GM12878 (cell line): Measurements from ENCODE around the gene PAQR5. TPM values are rescaled to one million over a fixed set of nuclear protein-coding genes. Genes with fewer than 3 reads are reported as not detected.

ENCODE experiments used
- ATAC-seq: fragments of 200-7000 bp; cut with Tn5 transposase; 3 replicates; pipeline ENCODE4 v1.9.1; 2020; ENCODE audit warnings: mild to moderate bottlenecking, moderate library complexity
- BruUV-seq: library from RNA; stranded (reverse); fragments of 400-500 nt; replicated peaks from 2 replicates; lab custom pipeline; 2021; lab: Mats Ljungman, UMichigan
- CTCF ChIA-PET: fragments of 300-600 bp; sonication (Branson Sonifier 250); formaldehyde crosslinking; extraction: SDS; loops from one replicate; lab custom pipeline; 2021; ENCODE audit warnings: inconsistent platforms; lab: Yijun Ruan, JAX
- POLR2A ChIA-PET: fragments of 350-600 bp; formaldehyde crosslinking; extraction: SDS; loops from one replicate; lab custom pipeline; 2021; ENCODE audit warnings: inconsistent platforms; lab: Charles Lee
- RAD21 ChIA-PET: fragments of 300-600 bp; sonication (Branson Sonifier 250); formaldehyde crosslinking; loops from one replicate; lab custom pipeline; 2023; ENCODE audit warnings: antibody characterized with exemption; ENCODE audit not compliant: unreplicated experiment; lab: Charles Lee
- SMC1A ChIA-PET: fragments of 300-600 bp; sonication (Branson Sonifier 250); formaldehyde crosslinking; loops from one replicate; lab custom pipeline; 2023; ENCODE audit not compliant: unreplicated experiment, uncharacterized antibody; lab: Charles Lee
- DNase-seq: peaks from one replicate; pipeline ENCODE4 v3.0.0-alpha.2; 2011; ENCODE audit warnings: low read depth, low spot score
- FAIRE-seq: peaks from 3 replicates; lab custom pipeline; 2011; peaks lifted over from hg19 to GRCh38; lab: Jason Lieb, UNC
- H2AFZ ChIP-seq: 2 replicates; pipeline ENCODE4 v1.6.0; 2011; ENCODE audit warnings: low read depth, low read length, control low read depth; ENCODE audit not compliant: control insufficient read depth
- H3K27ac ChIP-seq: 2 replicates; pipeline ENCODE4 v1.5.1; 2011; ENCODE audit warnings: control low read depth; ENCODE audit not compliant: control insufficient read depth, insufficient read depth
- H3K27me3 ChIP-seq, 2 experiments: replicated peaks in 1 of 2; 2 replicates each; pipeline versions ENCODE4 v1.6.0 to v1.6.1; 2011; ENCODE audit warnings: low read length in 1 of 2; ENCODE audit not compliant: control insufficient read depth in 2 of 2, insufficient read depth in 2 of 2
- H3K36me3 ChIP-seq, 2 experiments: 2 replicates each; pipeline ENCODE4 v1.5.1; 2011; ENCODE audit warnings: low read length in 1 of 2; ENCODE audit not compliant: control insufficient read depth in 2 of 2, insufficient read depth in 2 of 2
- H3K4me1 ChIP-seq: 2 replicates; pipeline ENCODE4 v1.6.1; 2011; ENCODE audit warnings: mild to moderate bottlenecking, low read length, moderate library complexity, mixed read lengths; ENCODE audit not compliant: control insufficient read depth, insufficient read depth
- H3K4me2 ChIP-seq: 2 replicates; pipeline ENCODE4 v1.6.0; 2011; ENCODE audit warnings: control low read depth; ENCODE audit not compliant: control insufficient read depth, insufficient read depth
- H3K4me3 ChIP-seq: fragments of 200-600 bp; sonication (generic); 2 replicates; pipeline ENCODE4 v1.5.1; 2016
- H3K79me2 ChIP-seq: 2 replicates; pipeline ENCODE4 v1.6.0; 2011; ENCODE audit warnings: low read length; ENCODE audit not compliant: control insufficient read depth, insufficient read depth
- H3K9ac ChIP-seq: 2 replicates; pipeline ENCODE4 v1.8.0; 2011; ENCODE audit warnings: low read length, control low read depth, mixed read lengths; ENCODE audit not compliant: control insufficient read depth, insufficient read depth
- H3K9me3 ChIP-seq: replicated peaks from 3 replicates; pipeline ENCODE4 v1.5.1; 2011; ENCODE audit warnings: mild to moderate bottlenecking, low read length; ENCODE audit not compliant: control insufficient read depth, insufficient read depth
- H4K20me1 ChIP-seq: 2 replicates; pipeline ENCODE4 v1.6.0; 2011; ENCODE audit not compliant: control insufficient read depth, insufficient read depth
- BCLAF1 ChIP-seq: fragments of 450-650 bp; IDR thresholded peaks from 2 replicates; pipeline ENCODE4 v1.6.1; 2017; ENCODE audit warnings: antibody characterized with exemption, mild to moderate bottlenecking, moderate library complexity
- ESRRA ChIP-seq: IDR thresholded peaks from 2 replicates; pipeline ENCODE4 v1.6.1; 2012; ENCODE audit warnings: mild to moderate bottlenecking, low read length, improper control_type of control experiment
- HSF1 ChIP-seq: fragments of 150-350 bp; IDR thresholded peaks from 2 replicates; pipeline ENCODE4 v1.6.1; 2014; ENCODE audit warnings: mild to moderate bottlenecking, low read depth, low read length
- KLF5 ChIP-seq: fragments of 450-650 bp; IDR thresholded peaks from 2 replicates; pipeline ENCODE4 v1.6.1; 2014; ENCODE audit warnings: mild to moderate bottlenecking; ENCODE audit not compliant: partially characterized antibody
- MEF2A ChIP-seq: IDR thresholded peaks from 2 replicates; pipeline ENCODE4 v1.6.1; 2011; ENCODE audit warnings: low read depth, mild to moderate bottlenecking, low read length, moderate library complexity; ENCODE audit not compliant: insufficient read depth
- NKRF ChIP-seq: fragments of 450-650 bp; conservative IDR thresholded peaks from 2 replicates; pipeline ENCODE4 v1.6.1; 2017; ENCODE audit warnings: mild to moderate bottlenecking, moderate library complexity
- ZNF24 ChIP-seq: fragments of 450-650 bp; IDR thresholded peaks from 2 replicates; pipeline ENCODE4 v1.6.1; 2017; ENCODE audit warnings: antibody characterized with exemption, mild to moderate bottlenecking
- ZNF384 ChIP-seq: IDR thresholded peaks from 2 replicates; pipeline ENCODE4 v1.6.1; 2012; ENCODE audit warnings: low read depth, mild to moderate bottlenecking, low read length, improper control_type of control experiment, borderline replicate concordance
- WGBS: methylation state at CpG from one replicate; pipeline ENCODE4 v1.1.6; 2016; ENCODE audit warnings: low lambda C conversion rate; ENCODE audit not compliant: insufficient replicate concordance, insufficient coverage; ENCODE audit errors: missing lambda C conversion rate; 5-methylcytosine and 5-hydroxymethylcytosine counted together
- in situ Hi-C: fragments of 300-500 bp; cut with MboI; formaldehyde crosslinking; loops from 9 replicates; pipeline ENCODE4 v1.14.3; 2018; ENCODE audit warnings: mixed read lengths
- intact Hi-C: fragments of 100-400 bp; cut with micrococcal nuclease; formaldehyde crosslinking; loops from one replicate; pipeline ENCODE4 v1.14.2; 2022; ENCODE audit not compliant: unreplicated experiment
- polyA plus RNA-seq, 11 experiments: library from polyadenylated mRNA; depleted of rRNA in 4 of 11; unstranded in 6 of 11; stranded (reverse) in 5 of 11; fragments of >200 nt; fragmentation: Nextera tagmentation in 4 of 11; fragmentation: Illumina TruSeq in 1 of 11; extraction: Ambion mirVana in 4 of 11; extraction: Trizol in 1 of 11; gene quantifications; 1 replicate in 1 of 11; 2 replicates in 10 of 11; pipeline versions ENCODE4 v1.2.1 to v1.2.3, GENCODE V29; 2011 to 2016; ENCODE audit warnings: inconsistent platforms in 2 of 11, missing spikeins in 2 of 11, low read depth in 1 of 11
- total RNA-seq, 4 experiments: library from RNA; depleted of rRNA in 3 of 4; stranded (reverse); fragments of >200 nt in 3 of 4; fragmentation: Illumina TruSeq in 1 of 4; extraction: Trizol in 1 of 4; gene quantifications; 2 replicates each; pipeline versions ENCODE4 v1.2.1 to v1.2.3, GENCODE V29; 2013 to 2021

Gene PAQR5
- total and polyA plus RNA-seq, 10 of the 15 experiments (the other 5 are each of a cell fraction or from before 2014, with no cell fraction given): 0.02 to 0.03 TPM; not detected in 8

- Histone ChIP-seq H2AFZ (no peak overlapping the region), H3K27ac (no peak overlapping the region), H3K4me3 (no peak overlapping the region), H3K9ac (no peak overlapping the region), H4K20me1 (no peaks in the 10 kb centered on the region), H3K4me1 (no peaks in the 10 kb centered on the region), H3K4me2 (no peak overlapping the region), H3K9me3 (no peaks in the 10 kb centered on the region), H3K27me3 (peaks cover 0 to 3% of the 10 kb centered on the region in 2 experiments; a peak in 3 of 4 replicates), H3K79me2 (no peaks in the 10 kb centered on the region), H3K36me3 (no peaks in the 10 kb centered on the region)
- in situ Hi-C loops (no loop called here), intact Hi-C loops (no loop called here)
- POLR2A ChIA-PET: no interaction called here
- WGBS: 40% methylated on average over 11 of the region's 11 CpGs
- SMC1A ChIA-PET: no interaction called here
- no peak for FAIRE-seq
- no peak for TF ChIP-seq KLF5
- no peak for TF ChIP-seq HSF1
- no peak for TF ChIP-seq MEF2A
- TF ChIP-seq ESRRA: no peak
- no TSS peak for BruUV-seq
- ATAC-seq: no peak
- DNase-seq: no peak
- CTCF ChIA-PET: no interaction called here
- RAD21 ChIA-PET: no interaction called here
These were observed 4.7 kb upstream of the PAQR5 start for GRCh38 chr15:69293741-69294615.

- ATAC-seq (no peak), FAIRE-seq (no peak), DNase-seq (no peak)
- Histone ChIP-seq H3K27ac (no peak overlapping the region), H3K4me1 (no peaks in the 10 kb centered on the region), H3K4me3 (no peak overlapping the region), H3K9me3 (no peaks in the 10 kb centered on the region), H3K79me2 (no peaks in the 10 kb centered on the region), H3K4me2 (no peak overlapping the region), H3K27me3 (peaks cover 5 to 11% of the 10 kb centered on the region in 2 experiments), H3K9ac (no peak overlapping the region), H3K36me3 (no peaks in the 10 kb centered on the region), H2AFZ (no peak overlapping the region), H4K20me1 (no peaks in the 10 kb centered on the region)
- SMC1A ChIA-PET: no interaction called here
- no TSS peak for BruUV-seq
- CTCF ChIA-PET: no interaction called here
- intact Hi-C loops: no loop called here
- RAD21 ChIA-PET: no interaction called here
- in situ Hi-C loops: no loop called here
- 27% methylated on average over 6 of the region's 6 CpGs for WGBS
- POLR2A ChIA-PET: no interaction called here
- TF ChIP-seq BCLAF1 (no peak), NKRF (no peak), ZNF384 (no peak), ZNF24 (no peak)
These were observed 2.1 kb upstream of the PAQR5 start for GRCh38 chr15:69296606-69297005.
